Jurkat, Clone E6-1 (cell line): ENCODE results near the gene SH3BP4.

Source experiments
- DNase-seq: peaks from one replicate; pipeline ENCODE4 v3.0.0-alpha.2; 2011; ENCODE audit warnings: low read depth, low spot score
- H3K4me3 ChIP-seq: 2 replicates; pipeline ENCODE4 v1.5.1; 2011; ENCODE audit warnings: mild to moderate bottlenecking, low read length, control low read depth, moderate library complexity

Gene SH3BP4

GRCh38 chr2:235066490-235066889, 114.7 kb downstream of the SH3BP4 start:
- DNase-seq: no peak

GRCh38 chr2:235066895-235067294, 115.1 kb downstream of the SH3BP4 start:
- no peak overlapping the region for H3K4me3 ChIP-seq
- DNase-seq: no peak

More at GRCh38 chr2:235066490-235066889, 114.7 kb downstream of the SH3BP4 start:
- no peak overlapping the region for H3K4me3 ChIP-seq

GRCh38 chr2:235068701-235069100, 116.9 kb downstream of the SH3BP4 start:
- no peak for DNase-seq
- no peak overlapping the region for H3K4me3 ChIP-seq

- no peak overlapping the region for H3K4me3 ChIP-seq
- no peak for DNase-seq
Measured at GRCh38 chr2:235070063-235070706, 118.4 kb downstream of the SH3BP4 start.

GRCh38 chr2:235073868-235074413, 122.1 kb downstream of the SH3BP4 start:
- no peak for DNase-seq
- H3K4me3 ChIP-seq: no peak overlapping the region

GRCh38 chr2:235077046-235077445, 125.2 kb downstream of the SH3BP4 start:
- no peak for DNase-seq
- H3K4me3 ChIP-seq: no peak overlapping the region

GRCh38 chr2:235078182-235078581, 126.4 kb downstream of the SH3BP4 start:
- DNase-seq: no peak
- H3K4me3 ChIP-seq: no peak overlapping the region

GRCh38 chr2:235078914-235079472, 127.2 kb downstream of the SH3BP4 start:
- no peak for DNase-seq
- no peak overlapping the region for H3K4me3 ChIP-seq

GRCh38 chr2:235080101-235080500, 128.3 kb downstream of the SH3BP4 start:
- H3K4me3 ChIP-seq: no peak overlapping the region
- DNase-seq: no peak

GRCh38 chr2:235082578-235083338, 130.9 kb downstream of the SH3BP4 start:
- H3K4me3 ChIP-seq: no peak overlapping the region
- DNase-seq: no peak

- no peak for DNase-seq
Measured at GRCh38 chr2:235083822-235084221, 132.0 kb downstream of the SH3BP4 start.

GRCh38 chr2:235084424-235084823, 132.6 kb downstream of the SH3BP4 start:
- DNase-seq: no peak
- H3K4me3 ChIP-seq: no peak overlapping the region

More at GRCh38 chr2:235083822-235084221, 132.0 kb downstream of the SH3BP4 start:
- H3K4me3 ChIP-seq: no peak overlapping the region

GRCh38 chr2:235085476-235085875, 133.7 kb downstream of the SH3BP4 start:
- no peak for DNase-seq
- H3K4me3 ChIP-seq: no peak overlapping the region

GRCh38 chr2:235086481-235087184, 134.8 kb downstream of the SH3BP4 start:
- H3K4me3 ChIP-seq: no peak overlapping the region
- DNase-seq: no peak

- H3K4me3 ChIP-seq: no peak overlapping the region
- no peak for DNase-seq
Measured at GRCh38 chr2:235087832-235088495, 136.1 kb downstream of the SH3BP4 start.

- no peak overlapping the region for H3K4me3 ChIP-seq
- no peak for DNase-seq
Measured at GRCh38 chr2:235088496-235088921, 136.7 kb downstream of the SH3BP4 start.

- no peak overlapping the region for H3K4me3 ChIP-seq
- no peak for DNase-seq
Measured at GRCh38 chr2:235091421-235091820, 139.6 kb downstream of the SH3BP4 start.

GRCh38 chr2:235091983-235092382, 140.2 kb downstream of the SH3BP4 start:
- H3K4me3 ChIP-seq: no peak overlapping the region
- no peak for DNase-seq
